Osteocyte (in vitro differentiated cells): ENCODE measurements around the gene THSD4. TPM values are rescaled to one million over a fixed set of nuclear protein-coding genes. Genes with fewer than 3 reads are reported as not detected.

Experiments
- DNase-seq: peaks from one replicate; pipeline ENCODE4 v3.0.0; 2021; ENCODE audit warnings: mixed read lengths; ENCODE audit not compliant: unreplicated experiment; ENCODE audit errors: extremely low spot score
- H3K27ac Mint-ChIP-seq: one replicate; pipeline ENCODE4 v1.8.0; 2021; ENCODE audit warnings: mild to moderate bottlenecking, mixed read lengths; ENCODE audit not compliant: unreplicated experiment
- H3K27me3 Mint-ChIP-seq: one replicate; pipeline ENCODE4 v1.8.0; 2021; ENCODE audit warnings: mixed read lengths; ENCODE audit not compliant: unreplicated experiment
- H3K36me3 Mint-ChIP-seq: one replicate; pipeline ENCODE4 v1.8.0; 2021; ENCODE audit warnings: mixed read lengths; ENCODE audit not compliant: unreplicated experiment
- H3K4me1 Mint-ChIP-seq: one replicate; pipeline ENCODE4 v1.8.0; 2021; ENCODE audit warnings: mixed read lengths; ENCODE audit not compliant: unreplicated experiment
- H3K4me3 Mint-ChIP-seq: one replicate; pipeline ENCODE4 v1.8.0; 2021; ENCODE audit warnings: mild to moderate bottlenecking, moderate library complexity, mixed read lengths; ENCODE audit not compliant: unreplicated experiment
- H3K9me3 Mint-ChIP-seq: one replicate; pipeline ENCODE4 v1.8.0; 2021; ENCODE audit warnings: mixed read lengths; ENCODE audit not compliant: unreplicated experiment
- total RNA-seq: library from RNA; stranded (reverse); gene quantifications from 2 replicates; pipeline ENCODE4 v1.2.1, GENCODE V29; 2021
- TF ChIP-seq, protein P1 (sequence below): fragments of 200-600 bp; sonication (generic); IDR thresholded peaks from 2 replicates; pipeline ENCODE4 v1.5.0; 2021; ENCODE audit warnings: antibody characterized with exemption, mild to moderate bottlenecking, moderate library complexity

THSD4 gene
- total RNA-seq, 1 donor from 2014 or later = 5.7 TPM

DNA sequence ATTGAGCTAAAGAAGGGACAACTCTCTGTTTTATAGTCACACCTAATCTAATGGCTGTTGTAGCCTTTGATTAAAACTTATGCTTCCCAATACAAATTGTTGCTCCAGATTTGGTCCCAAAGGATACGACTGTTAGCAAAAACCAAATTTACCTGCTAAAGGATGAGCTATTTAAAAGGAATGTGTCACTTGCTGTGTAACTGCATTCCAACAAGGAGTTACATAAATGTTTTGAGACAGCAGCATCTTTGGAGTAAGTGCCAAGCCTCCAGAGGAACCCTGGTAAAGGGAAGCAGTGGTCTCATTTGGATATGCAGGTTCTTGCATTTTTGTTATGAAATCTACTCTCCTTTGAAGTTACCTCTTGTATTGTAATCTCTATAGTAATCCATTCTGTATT lies 233.3 kb downstream of the THSD4 start:
- Mint-ChIP-seq H3K27ac (no peak overlapping the region), H3K9me3 (no peaks in the 10 kb centered on the region), H3K4me1 (no peaks in the 10 kb centered on the region), H3K27me3 (no peaks in the 10 kb centered on the region), H3K36me3 (no peaks in the 10 kb centered on the region), H3K4me3 (no peak overlapping the region)
- DNase-seq = no peak
- TF ChIP-seq, protein P1, sequence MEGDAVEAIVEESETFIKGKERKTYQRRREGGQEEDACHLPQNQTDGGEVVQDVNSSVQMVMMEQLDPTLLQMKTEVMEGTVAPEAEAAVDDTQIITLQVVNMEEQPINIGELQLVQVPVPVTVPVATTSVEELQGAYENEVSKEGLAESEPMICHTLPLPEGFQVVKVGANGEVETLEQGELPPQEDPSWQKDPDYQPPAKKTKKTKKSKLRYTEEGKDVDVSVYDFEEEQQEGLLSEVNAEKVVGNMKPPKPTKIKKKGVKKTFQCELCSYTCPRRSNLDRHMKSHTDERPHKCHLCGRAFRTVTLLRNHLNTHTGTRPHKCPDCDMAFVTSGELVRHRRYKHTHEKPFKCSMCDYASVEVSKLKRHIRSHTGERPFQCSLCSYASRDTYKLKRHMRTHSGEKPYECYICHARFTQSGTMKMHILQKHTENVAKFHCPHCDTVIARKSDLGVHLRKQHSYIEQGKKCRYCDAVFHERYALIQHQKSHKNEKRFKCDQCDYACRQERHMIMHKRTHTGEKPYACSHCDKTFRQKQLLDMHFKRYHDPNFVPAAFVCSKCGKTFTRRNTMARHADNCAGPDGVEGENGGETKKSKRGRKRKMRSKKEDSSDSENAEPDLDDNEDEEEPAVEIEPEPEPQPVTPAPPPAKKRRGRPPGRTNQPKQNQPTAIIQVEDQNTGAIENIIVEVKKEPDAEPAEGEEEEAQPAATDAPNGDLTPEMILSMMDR = no peak

DNA sequence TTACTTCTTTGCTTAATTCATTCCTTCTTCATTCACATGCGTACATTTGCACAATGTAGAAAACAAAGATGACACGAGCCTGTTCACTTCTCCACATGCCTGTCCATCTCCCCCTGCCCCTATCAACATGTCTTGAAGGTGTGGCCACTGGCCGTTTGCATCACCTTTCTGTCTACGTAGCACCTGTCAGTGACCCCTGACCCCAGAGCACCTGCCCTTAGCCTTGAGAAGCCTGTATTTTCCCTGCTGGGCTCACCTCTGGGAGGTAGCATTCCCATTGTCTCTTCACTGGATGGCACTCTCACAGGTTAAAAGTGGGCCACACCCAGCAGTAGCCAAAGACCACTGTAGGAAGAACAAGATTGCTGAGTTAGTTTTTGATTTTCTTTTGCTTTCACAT lies 234.1 kb downstream of the THSD4 start:
- Mint-ChIP-seq H3K27me3 (no peaks in the 10 kb centered on the region), H3K27ac (no peak overlapping the region), H3K4me1 (no peaks in the 10 kb centered on the region), H3K4me3 (no peak overlapping the region), H3K9me3 (no peaks in the 10 kb centered on the region), H3K36me3 (no peaks in the 10 kb centered on the region)
- no peak for DNase-seq
- TF ChIP-seq, protein P1 = no peak

DNA sequence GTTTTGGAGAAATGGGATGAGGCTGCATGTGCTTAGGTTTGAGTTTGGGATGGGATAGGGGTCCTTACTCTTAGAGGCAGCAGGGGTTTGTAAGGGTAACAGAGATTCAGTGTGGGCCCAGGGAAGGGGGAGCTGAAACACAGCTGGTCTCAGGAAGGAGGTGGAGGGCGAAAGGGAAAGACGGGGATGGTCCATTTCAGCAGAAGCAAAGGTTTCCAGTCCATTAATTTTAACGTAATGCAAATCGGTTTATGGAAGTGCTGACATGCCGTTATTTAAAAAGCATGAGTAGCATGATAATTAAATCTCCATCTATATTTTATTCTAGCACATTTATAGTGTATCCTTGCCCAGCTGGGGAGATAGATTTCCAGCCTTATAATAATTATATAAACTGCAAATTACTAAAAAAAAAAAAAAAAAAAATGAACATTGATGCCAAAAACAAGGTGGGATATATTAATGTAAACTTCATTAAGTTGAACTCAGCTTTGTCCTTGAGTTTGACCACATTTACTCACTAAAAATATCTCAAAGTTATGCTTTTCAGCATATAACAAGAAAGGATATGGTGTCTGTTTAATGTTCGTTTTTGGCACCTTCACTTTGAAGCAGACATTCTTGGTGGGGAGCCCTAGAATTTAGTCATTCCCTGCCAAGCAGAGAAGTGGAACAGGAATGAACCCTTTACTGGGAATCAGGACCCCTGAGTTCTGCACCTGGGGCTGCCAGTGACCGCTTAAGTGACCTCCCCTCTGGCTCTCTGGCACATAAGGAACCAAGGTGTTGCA lies 234.7 kb downstream of the THSD4 start:
- no peak overlapping the region for H3K27ac Mint-ChIP-seq
- H3K4me1 Mint-ChIP-seq = no peaks in the 10 kb centered on the region
- no peak for DNase-seq
- H3K27me3 Mint-ChIP-seq = no peaks in the 10 kb centered on the region
- TF ChIP-seq, protein P1 = no peak
- H3K36me3 Mint-ChIP-seq = no peaks in the 10 kb centered on the region
- no peaks in the 10 kb centered on the region for H3K9me3 Mint-ChIP-seq
- no peak overlapping the region for H3K4me3 Mint-ChIP-seq

DNA sequence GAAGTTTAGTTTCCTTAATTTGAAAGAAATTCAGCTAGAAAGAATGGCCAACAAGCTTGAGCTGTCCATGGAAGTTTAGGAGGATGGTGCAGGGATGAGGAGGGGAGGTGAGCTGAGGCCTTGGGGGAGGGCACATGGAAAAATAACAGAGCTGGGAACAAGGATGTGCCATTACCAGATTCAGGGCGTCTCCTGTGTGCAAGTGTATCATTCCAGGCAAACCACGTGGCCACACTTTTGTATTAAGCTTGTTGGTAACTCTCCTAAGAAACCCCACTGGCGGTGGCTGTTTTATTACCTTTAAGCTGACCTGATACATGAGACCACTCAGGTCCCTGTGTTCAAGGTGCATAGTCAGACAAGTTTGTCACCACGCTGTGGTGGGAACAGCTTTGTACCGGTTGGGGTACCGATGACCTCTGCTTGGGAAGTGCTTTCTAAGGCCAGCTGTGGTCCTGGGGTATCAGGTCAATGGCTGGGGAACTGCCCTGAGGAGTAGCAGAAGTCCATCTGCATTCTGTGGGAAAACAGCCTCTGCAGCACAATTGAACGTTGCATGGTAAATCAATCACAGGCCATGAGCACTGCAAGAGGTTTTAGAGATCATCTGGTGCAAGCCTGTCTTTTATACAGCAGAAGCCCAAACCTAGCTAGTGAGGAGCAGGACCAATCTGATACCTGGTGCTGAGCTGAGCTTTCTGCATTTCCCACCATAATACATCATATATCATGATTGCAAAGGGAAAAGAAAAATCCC lies 235.5 kb downstream of the THSD4 start:
- Mint-ChIP-seq H3K4me1 (no peaks in the 10 kb centered on the region), H3K27me3 (no peaks in the 10 kb centered on the region), H3K9me3 (no peaks in the 10 kb centered on the region), H3K27ac (no peak overlapping the region), H3K36me3 (no peaks in the 10 kb centered on the region), H3K4me3 (no peak overlapping the region)
- no peak for DNase-seq
- TF ChIP-seq, protein P1 = no peak

DNA sequence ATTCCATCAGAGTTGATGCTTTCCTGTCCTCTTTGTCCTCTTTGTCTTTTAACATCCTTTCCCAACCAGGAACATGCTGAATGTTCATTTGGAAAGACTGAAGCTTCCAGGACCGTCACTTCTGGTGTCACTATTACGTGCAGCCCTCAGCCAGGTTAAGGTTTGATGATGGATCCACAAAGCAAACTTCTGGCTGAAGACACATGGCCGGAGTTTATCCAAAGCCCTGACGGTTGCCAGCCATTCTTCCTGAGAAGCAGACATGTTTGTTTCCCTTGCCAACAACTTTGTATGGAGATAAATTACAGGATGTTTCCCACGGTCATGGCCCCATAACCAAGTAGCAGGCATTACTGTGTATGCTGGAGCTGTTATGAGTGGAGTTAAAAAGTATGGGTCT lies 236.9 kb downstream of the THSD4 start:
- TF ChIP-seq, protein P1 = no peak

More for the DNA sequence above, 236.9 kb downstream of the THSD4 start:
- no peaks in the 10 kb centered on the region for H3K9me3 Mint-ChIP-seq
- no peaks in the 10 kb centered on the region for H3K27me3 Mint-ChIP-seq
- no peak overlapping the region for H3K4me3 Mint-ChIP-seq
- no peaks in the 10 kb centered on the region for H3K4me1 Mint-ChIP-seq
- no peak overlapping the region for H3K27ac Mint-ChIP-seq
- no peak for DNase-seq
- H3K36me3 Mint-ChIP-seq = no peaks in the 10 kb centered on the region
